KMS-11 (cell line): ENCODE results near the gene LAG3.

ENCODE experiments used
- H2AFZ ChIP-seq: fragments of 200-600 bp; sonication (generic); 2 replicates; pipeline ENCODE4 v1.6.1; 2016; ENCODE audit warnings: antibody characterized with exemption, mixed run types, low read depth
- H3K27ac ChIP-seq: fragments of 200-600 bp; sonication (generic); 2 replicates; pipeline ENCODE4 v1.6.1; 2016; ENCODE audit warnings: mild to moderate bottlenecking, mixed run types
- H3K27me3 ChIP-seq: fragments of 200-600 bp; sonication (generic); 2 replicates; pipeline ENCODE4 v1.6.1; 2017; ENCODE audit warnings: mild to moderate bottlenecking, low read depth, mixed run types, moderate library complexity; ENCODE audit not compliant: insufficient read depth
- H3K36me3 ChIP-seq: fragments of 200-600 bp; sonication (generic); 2 replicates; pipeline ENCODE4 v1.6.1; 2017; ENCODE audit warnings: mild to moderate bottlenecking, mixed run types; ENCODE audit not compliant: insufficient read depth
- H3K4me1 ChIP-seq: fragments of 200-600 bp; sonication (generic); 2 replicates; pipeline ENCODE4 v1.6.1; 2016; ENCODE audit warnings: mild to moderate bottlenecking, low read depth, mixed run types; ENCODE audit not compliant: poor library complexity, severe bottlenecking
- H3K4me2 ChIP-seq: fragments of 200-600 bp; sonication (generic); 2 replicates; pipeline ENCODE4 v1.7.0; 2016; ENCODE audit warnings: mild to moderate bottlenecking, mixed run types
- H3K4me3 ChIP-seq: fragments of 200-600 bp; sonication (generic); IDR thresholded peaks from 2 replicates; pipeline ENCODE4 v1.6.1; 2017; ENCODE audit warnings: low read depth, low read length, mixed read lengths; ENCODE audit not compliant: insufficient read depth
- H3K79me2 ChIP-seq: fragments of 200-600 bp; sonication (generic); 2 replicates; pipeline ENCODE4 v1.6.1; 2016; ENCODE audit warnings: low read depth, mixed run types; ENCODE audit not compliant: insufficient read depth
- H3K9ac ChIP-seq: fragments of 200-600 bp; sonication (generic); 2 replicates; pipeline ENCODE4 v1.6.1; 2016; ENCODE audit warnings: mild to moderate bottlenecking, mixed run types
- H4K20me1 ChIP-seq: fragments of 200-600 bp; sonication (generic); 2 replicates; pipeline ENCODE4 v1.6.1; 2016; ENCODE audit warnings: mild to moderate bottlenecking, mixed run types; ENCODE audit not compliant: insufficient read depth
- CTCF ChIP-seq: fragments of 200-600 bp; sonication (generic); conservative IDR thresholded peaks from 2 replicates; pipeline ENCODE4 v1.6.1; 2017; ENCODE audit warnings: low read depth, mild to moderate bottlenecking, antibody characterized with exemption, low read length, moderate library complexity, mixed read lengths

The LAG3 gene

DNA sequence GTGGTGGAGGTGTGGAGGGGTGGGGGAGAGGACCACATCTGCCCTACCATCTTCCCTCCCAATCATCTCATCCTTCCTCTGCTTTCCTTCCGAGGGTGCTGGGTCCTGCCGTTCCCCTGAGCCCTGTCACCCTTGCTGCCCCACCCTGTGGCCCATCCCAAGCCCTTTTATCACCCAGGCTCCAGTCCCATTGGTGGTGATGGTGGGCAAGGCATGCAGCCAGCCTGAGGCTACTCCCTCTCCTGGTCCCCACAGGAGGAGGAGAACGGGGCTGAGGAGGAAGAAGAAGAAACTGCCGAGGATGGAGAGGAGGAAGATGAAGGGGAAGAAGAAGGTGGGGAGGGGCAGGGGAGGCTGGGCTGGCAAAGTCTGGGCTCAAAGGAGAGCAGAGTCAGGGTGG lies 2.7 kb upstream of the LAG3 start:
- Histone ChIP-seq H3K9ac (no peak overlapping the region), H3K27me3 (peaks cover 8% of the 10 kb centered on the region; the same call in 1 of the 2 replicates), H3K4me3 (no peak overlapping the region), H3K27ac (no peak overlapping the region), H3K4me1 (peaks cover 13% of the 10 kb centered on the region), H2AFZ (no peak overlapping the region), H3K79me2 (no peaks in the 10 kb centered on the region), H3K36me3 (no peaks in the 10 kb centered on the region), H4K20me1 (no peaks in the 10 kb centered on the region), H3K4me2 (no peak overlapping the region)
- TF ChIP-seq CTCF, result no peak

DNA sequence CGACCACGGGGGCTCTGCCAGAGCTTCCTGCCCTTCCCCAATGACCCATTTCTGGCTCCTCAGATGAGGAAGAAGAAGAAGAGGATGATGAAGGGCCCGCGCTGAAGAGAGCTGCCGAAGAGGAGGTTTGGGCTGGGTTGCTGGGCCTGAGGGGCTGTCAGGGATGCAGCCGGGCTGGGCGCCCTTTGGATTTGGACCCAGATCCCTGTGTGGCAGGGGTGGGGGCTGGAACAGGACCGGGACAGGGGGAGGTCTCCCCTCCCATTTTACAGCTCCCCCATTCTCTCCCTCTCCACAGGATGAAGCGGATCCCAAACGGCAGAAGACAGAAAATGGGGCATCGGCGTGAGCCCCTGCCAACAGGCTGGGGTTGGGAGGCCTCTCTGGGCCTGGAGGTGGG lies 2.2 kb upstream of the LAG3 start:
- no peaks in the 10 kb centered on the region for H3K36me3 ChIP-seq
- no peaks in the 10 kb centered on the region for H3K79me2 ChIP-seq
- peaks cover 3% of the 10 kb centered on the region; the same call in 1 of the 2 replicates for H3K27me3 ChIP-seq
- TF ChIP-seq CTCF, result no peak
- H4K20me1 ChIP-seq, result no peaks in the 10 kb centered on the region
- H3K9ac ChIP-seq, result no peak overlapping the region
- H3K4me2 ChIP-seq, result no peak overlapping the region
- H3K4me1 ChIP-seq, result peaks cover 9% of the 10 kb centered on the region
- H3K27ac ChIP-seq, result no peak overlapping the region
- no peak overlapping the region for H3K4me3 ChIP-seq
- no peak overlapping the region for H2AFZ ChIP-seq

DNA sequence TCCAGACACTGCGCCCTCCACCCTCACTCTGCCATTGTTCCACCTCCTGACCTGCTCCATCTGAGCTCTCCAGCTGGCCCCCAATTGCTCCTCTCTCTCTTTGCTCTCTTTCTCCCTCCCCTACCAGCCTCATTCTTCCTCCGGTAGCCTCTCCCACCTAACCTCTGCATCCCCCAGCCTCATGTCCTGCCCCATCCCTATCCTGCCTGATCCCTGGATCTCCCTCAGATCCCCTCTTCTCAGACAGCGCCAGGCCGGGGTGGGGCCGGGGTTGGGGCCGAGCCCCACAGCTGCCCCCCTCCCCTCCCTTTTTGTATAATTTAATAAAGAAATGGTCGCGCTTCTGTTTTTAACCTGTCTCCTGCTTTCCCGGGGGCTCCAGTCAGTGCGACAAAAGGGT lies 1.7 kb upstream of the LAG3 start:
- no peaks in the 10 kb centered on the region; the same call in 1 of the 2 replicates for H3K27me3 ChIP-seq
- H3K9ac ChIP-seq, result no peak overlapping the region
- no peaks in the 10 kb centered on the region for H3K79me2 ChIP-seq
- no peak for TF ChIP-seq CTCF
- H4K20me1 ChIP-seq, result no peaks in the 10 kb centered on the region
- no peak overlapping the region for H3K4me3 ChIP-seq
- no peak overlapping the region for H2AFZ ChIP-seq
- H3K36me3 ChIP-seq, result no peaks in the 10 kb centered on the region
- no peak overlapping the region for H3K4me2 ChIP-seq
- peaks cover 6% of the 10 kb centered on the region for H3K4me1 ChIP-seq
- no peak overlapping the region for H3K27ac ChIP-seq

- H3K27me3 ChIP-seq, result no peaks in the 10 kb centered on the region
- H3K27ac ChIP-seq, result no peak overlapping the region
- H3K9ac ChIP-seq, result no peak overlapping the region
- H3K4me2 ChIP-seq, result no peak overlapping the region
- peaks cover 6% of the 10 kb centered on the region for H3K4me1 ChIP-seq
- TF ChIP-seq CTCF, result no peak
- H3K36me3 ChIP-seq, result no peaks in the 10 kb centered on the region
- no peaks in the 10 kb centered on the region for H4K20me1 ChIP-seq
- H3K79me2 ChIP-seq, result no peaks in the 10 kb centered on the region
- H3K4me3 ChIP-seq, result no peak overlapping the region
- H2AFZ ChIP-seq, result no peak overlapping the region
Measured at GRCh38 chr12:6771091-6771495, 1.2 kb upstream of the LAG3 start.
